ENCODE results near the gene INTS12. TPM values are rescaled to one million over a fixed set of nuclear protein-coding genes. Genes with fewer than 3 reads are reported as not detected.

The INTS12 gene, protein sequence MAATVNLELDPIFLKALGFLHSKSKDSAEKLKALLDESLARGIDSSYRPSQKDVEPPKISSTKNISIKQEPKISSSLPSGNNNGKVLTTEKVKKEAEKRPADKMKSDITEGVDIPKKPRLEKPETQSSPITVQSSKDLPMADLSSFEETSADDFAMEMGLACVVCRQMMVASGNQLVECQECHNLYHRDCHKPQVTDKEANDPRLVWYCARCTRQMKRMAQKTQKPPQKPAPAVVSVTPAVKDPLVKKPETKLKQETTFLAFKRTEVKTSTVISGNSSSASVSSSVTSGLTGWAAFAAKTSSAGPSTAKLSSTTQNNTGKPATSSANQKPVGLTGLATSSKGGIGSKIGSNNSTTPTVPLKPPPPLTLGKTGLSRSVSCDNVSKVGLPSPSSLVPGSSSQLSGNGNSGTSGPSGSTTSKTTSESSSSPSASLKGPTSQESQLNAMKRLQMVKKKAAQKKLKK
- 20.2 TPM for total RNA-seq
- long read RNA-seq, transcript INTS12-201 (8 exons, 1,710 nt) = minor isoform, 5 of 29 reads
- long read RNA-seq, transcript INTS12-206 (7 exons, 1,975 nt) = major isoform, 8 of 29 reads
- long read RNA-seq, partial matches to known transcripts = 5 of 29 reads
- long read RNA-seq, other reads (novel, unspliced or antisense) = 11 of 29 reads

DNA sequence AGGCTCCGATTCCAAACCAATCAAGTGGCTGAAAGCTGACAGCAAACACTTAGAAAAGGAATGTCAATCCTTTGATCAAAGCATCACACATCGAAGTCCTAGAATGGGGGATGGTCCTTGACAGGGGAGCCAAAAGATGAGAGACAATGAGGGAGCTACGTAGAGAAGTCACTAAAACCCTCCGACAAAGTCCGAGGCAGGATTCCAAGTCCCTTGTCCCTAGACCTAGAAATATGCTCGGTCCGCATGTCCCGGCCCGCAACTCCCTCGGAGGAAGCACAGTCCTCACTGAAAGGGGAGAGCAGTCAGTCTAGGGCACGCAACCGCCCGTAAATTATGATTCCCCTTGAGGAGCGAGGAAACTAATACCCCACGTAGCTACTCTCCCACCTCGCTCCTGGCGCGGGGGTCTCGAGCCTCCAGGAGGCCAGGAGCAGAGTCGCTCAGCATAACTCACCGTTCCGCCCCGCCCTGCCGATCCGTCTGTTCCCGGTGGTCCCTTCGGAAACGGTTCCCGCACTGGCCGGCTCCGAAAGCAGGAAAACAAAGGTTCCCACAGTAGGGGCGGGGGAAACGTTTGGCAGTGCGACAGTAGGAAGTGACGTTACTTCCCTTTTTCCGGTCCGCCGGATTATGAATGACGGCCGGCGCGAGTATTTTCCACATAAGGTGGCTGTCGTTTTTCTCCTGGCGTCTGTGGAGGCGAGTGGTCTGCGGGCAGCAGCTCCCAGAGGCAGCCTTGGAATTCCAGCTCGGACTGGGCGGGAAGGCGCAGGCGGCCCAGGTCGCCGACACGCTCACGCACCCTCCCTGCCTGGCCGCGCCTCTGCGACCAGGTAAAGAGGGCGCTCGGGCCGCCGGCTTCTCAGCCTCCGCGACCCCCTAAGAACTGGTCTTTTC is at the start of gene INTS12, which contains the start of gene GSTCD:
INTS12 (minus strand) TSS at position 509 of the 900 bp plus-strand sequence. CDS start 8,684 bp downstream, outside the sequence.
GSTCD (plus strand) TSS at position 604 of the 900 bp plus-strand sequence. CDS start 8,830 bp downstream, outside the sequence.
- peak; percentile 100 for ATAC-seq
- Histone ChIP-seq H3K4me1 (peaks cover 16% of the 10 kb centered on the region), H3K9me3 (no peaks in the 10 kb centered on the region), H3K27ac (peak within 1 kb of the TSS; percentile 80), H3K36me3 (no peaks in the 10 kb centered on the region), H3K4me3 (peak within 1 kb of the TSS; percentile 85), H3K27me3 (no peaks in the 10 kb centered on the region)
- TF ChIP-seq, protein P1, sequence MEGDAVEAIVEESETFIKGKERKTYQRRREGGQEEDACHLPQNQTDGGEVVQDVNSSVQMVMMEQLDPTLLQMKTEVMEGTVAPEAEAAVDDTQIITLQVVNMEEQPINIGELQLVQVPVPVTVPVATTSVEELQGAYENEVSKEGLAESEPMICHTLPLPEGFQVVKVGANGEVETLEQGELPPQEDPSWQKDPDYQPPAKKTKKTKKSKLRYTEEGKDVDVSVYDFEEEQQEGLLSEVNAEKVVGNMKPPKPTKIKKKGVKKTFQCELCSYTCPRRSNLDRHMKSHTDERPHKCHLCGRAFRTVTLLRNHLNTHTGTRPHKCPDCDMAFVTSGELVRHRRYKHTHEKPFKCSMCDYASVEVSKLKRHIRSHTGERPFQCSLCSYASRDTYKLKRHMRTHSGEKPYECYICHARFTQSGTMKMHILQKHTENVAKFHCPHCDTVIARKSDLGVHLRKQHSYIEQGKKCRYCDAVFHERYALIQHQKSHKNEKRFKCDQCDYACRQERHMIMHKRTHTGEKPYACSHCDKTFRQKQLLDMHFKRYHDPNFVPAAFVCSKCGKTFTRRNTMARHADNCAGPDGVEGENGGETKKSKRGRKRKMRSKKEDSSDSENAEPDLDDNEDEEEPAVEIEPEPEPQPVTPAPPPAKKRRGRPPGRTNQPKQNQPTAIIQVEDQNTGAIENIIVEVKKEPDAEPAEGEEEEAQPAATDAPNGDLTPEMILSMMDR (IDR thresholded peaks at IDR 0.05) = no peak
- DNase-seq = peak; percentile 94
- intact Hi-C loops (cut with DNase I) = no loop called here

DNA sequence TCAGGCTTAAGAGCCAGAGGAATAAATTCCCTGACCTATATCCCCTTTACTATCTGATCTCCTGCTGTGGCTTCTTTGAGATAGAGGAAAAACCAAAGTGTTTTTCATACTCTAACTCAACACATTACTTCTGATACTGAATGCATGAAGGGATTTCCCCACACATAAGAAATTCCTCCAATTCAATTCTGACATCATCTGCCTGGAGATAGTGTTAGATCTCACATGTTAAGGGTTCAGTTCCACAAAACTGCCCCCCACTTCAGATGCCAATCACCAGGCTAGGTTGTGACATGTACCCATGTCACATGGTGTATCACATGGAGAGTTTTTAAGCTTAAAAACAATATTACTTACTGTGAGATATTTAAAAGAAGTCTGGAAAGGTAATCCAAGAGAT is 46.9 kb upstream of the INTS12 start:
- Histone ChIP-seq H3K9me3 (no peaks in the 10 kb centered on the region), H3K27me3 (no peaks in the 10 kb centered on the region), H3K36me3 (no peaks in the 10 kb centered on the region), H3K27ac (no peak overlapping the region), H3K4me1 (no peaks in the 10 kb centered on the region), H3K4me3 (no peak overlapping the region)
- TF ChIP-seq, protein P1 (IDR thresholded peaks at IDR 0.05) = no peak
- intact Hi-C loops (cut with DNase I) = no loop called here
- DNase-seq = no peak
- ATAC-seq = no peak

DNA sequence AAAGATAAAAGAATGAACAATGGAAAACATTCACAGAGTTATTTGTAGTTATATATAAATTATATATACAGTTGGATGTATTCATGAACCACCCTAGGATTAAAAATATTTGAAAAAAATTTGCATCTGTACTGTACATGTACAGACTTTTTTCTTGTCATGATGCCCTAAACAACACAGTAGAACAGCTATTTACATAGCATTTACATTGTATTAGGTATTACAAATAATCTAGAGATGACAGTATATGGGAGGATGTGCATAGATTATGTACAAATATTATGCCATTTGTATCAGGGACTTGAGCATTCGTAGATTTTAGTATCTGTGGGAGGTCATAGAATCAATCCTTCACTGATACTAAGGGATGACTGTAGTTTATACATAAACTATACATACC is 44.9 kb upstream of the INTS12 start:
- H3K36me3 ChIP-seq = no peaks in the 10 kb centered on the region
- H3K4me1 ChIP-seq = no peaks in the 10 kb centered on the region
- H3K4me3 ChIP-seq = no peak overlapping the region
- DNase-seq (no peak), ATAC-seq (no peak)
- H3K27me3 ChIP-seq = no peaks in the 10 kb centered on the region
- H3K27ac ChIP-seq = no peak overlapping the region
- intact Hi-C loops (cut with DNase I) = no loop called here
- TF ChIP-seq, protein P1 (IDR thresholded peaks at IDR 0.05) = no peak
- no peaks in the 10 kb centered on the region for H3K9me3 ChIP-seq

DNA sequence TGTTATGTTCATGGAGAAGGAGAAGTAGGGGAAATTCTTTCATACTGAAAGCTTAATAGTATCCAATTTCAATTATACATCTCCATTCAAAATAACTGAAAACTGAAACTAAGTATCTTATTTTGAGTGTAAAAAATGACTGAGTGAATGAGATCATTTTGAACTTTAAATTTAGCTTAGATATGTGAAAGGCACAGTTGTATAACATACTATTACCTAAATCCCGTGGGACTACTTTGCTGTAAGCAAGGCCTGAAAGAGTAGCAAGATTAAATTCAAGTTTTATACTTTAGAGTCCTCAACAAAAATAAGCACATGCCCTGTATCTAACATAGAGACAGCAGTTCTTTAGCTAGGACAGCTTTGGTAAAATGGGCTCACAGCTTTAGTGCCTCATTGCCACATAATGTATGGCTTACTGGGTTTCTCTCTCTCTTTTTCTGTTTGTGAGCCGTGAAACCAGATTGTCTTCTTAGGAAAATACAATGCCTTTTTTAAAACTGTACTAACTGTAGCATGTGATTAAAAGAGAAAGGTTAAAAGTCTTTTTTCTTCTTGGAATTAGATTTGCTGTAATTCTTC is 43.3 kb upstream of the INTS12 start:
- no peaks in the 10 kb centered on the region for H3K36me3 ChIP-seq
- H3K27me3 ChIP-seq = no peaks in the 10 kb centered on the region
- no peak overlapping the region for H3K27ac ChIP-seq
- ATAC-seq (no peak), DNase-seq (no peak)
- intact Hi-C loops (cut with DNase I) = no loop called here
- TF ChIP-seq, protein P1 (IDR thresholded peaks at IDR 0.05) = no peak
- no peak overlapping the region for H3K4me3 ChIP-seq
- H3K9me3 ChIP-seq = no peaks in the 10 kb centered on the region
- no peaks in the 10 kb centered on the region for H3K4me1 ChIP-seq

DNA sequence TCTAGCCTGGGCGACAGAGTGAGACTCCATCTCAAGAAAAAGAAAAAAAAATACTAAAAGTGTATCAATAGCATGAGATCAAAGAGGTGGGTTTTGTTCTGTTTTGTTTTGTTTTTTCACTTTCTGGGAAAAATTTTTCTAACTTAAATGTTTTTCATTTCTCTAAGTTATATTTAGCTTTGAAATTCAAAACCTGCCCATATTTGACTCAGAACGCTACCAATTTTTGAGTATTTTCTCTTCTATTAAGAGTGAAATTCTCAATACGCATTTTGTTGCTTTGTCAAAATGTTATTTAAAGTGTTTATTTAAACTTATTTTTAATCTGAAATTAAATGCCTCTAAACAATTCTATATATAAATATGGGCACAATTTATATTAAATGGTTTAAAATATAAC is 39.7 kb upstream of the INTS12 start:
- TF ChIP-seq, protein P1 (IDR thresholded peaks at IDR 0.05) = no peak
- no peak overlapping the region for H3K27ac ChIP-seq
- no peaks in the 10 kb centered on the region for H3K27me3 ChIP-seq
- no peaks in the 10 kb centered on the region for H3K9me3 ChIP-seq
- intact Hi-C loops (cut with DNase I) = no loop called here
- no peaks in the 10 kb centered on the region for H3K36me3 ChIP-seq
- ATAC-seq (no peak), DNase-seq (no peak)
- H3K4me3 ChIP-seq = no peak overlapping the region
- H3K4me1 ChIP-seq = no peaks in the 10 kb centered on the region
